ENCODE results near the gene WSB1. TPM values are rescaled to one million over a fixed set of nuclear protein-coding genes. Genes with fewer than 3 reads are reported as not detected.
"Not testable (repeated sequence)": the region's sequence is repeated elsewhere in the genome, so short reads cannot be mapped to it uniquely, and the experiment has no call there.

WSB1 gene
- total RNA-seq, 1 experiment from 2014 or later, result 81.1 TPM

- DNase-seq (ENCODE audit: low spot score), result no peak
These were observed 22.0 kb downstream of the WSB1 start for GRCh38 chr17:27315796-27316465.

- DNase-seq (ENCODE audit: low spot score), result no peak
These were observed 24.3 kb downstream of the WSB1 start for GRCh38 chr17:27318228-27318627.

GRCh38 chr17:27318633-27319032 is 24.7 kb downstream of the WSB1 start:
- DNase-seq (ENCODE audit: low spot score), result no peak

- peak; percentile 16 for DNase-seq (ENCODE audit: low spot score)
These were observed 25.8 kb downstream of the WSB1 start for GRCh38 chr17:27319541-27320221.

- no peak for DNase-seq (ENCODE audit: low spot score)
These were observed 26.3 kb downstream of the WSB1 start for GRCh38 chr17:27320222-27320560.

- no peak for DNase-seq (ENCODE audit: low spot score)
These were observed 27.5 kb downstream of the WSB1 start for GRCh38 chr17:27321372-27321771.

GRCh38 chr17:27322026-27322425 is 28.1 kb downstream of the WSB1 start:
- no peak for DNase-seq (ENCODE audit: low spot score)

GRCh38 chr17:27322690-27323508 is 29.0 kb downstream of the WSB1 start:
- no peak for DNase-seq (ENCODE audit: low spot score)

GRCh38 chr17:27323538-27324215 is 29.8 kb downstream of the WSB1 start:
- DNase-seq (ENCODE audit: low spot score), result peak; percentile 87

GRCh38 chr17:27324771-27325339 is 30.9 kb downstream of the WSB1 start:
- DNase-seq (ENCODE audit: low spot score), result no peak

GRCh38 chr17:27326051-27326450 is 32.1 kb downstream of the WSB1 start:
- no peak for DNase-seq (ENCODE audit: low spot score)

GRCh38 chr17:27326585-27326984 is 32.7 kb downstream of the WSB1 start:
- DNase-seq (ENCODE audit: low spot score), result no peak

- DNase-seq (ENCODE audit: low spot score), result no peak
These were observed 33.5 kb downstream of the WSB1 start for GRCh38 chr17:27327397-27327796.

GRCh38 chr17:27327871-27328270 is 34.0 kb downstream of the WSB1 start:
- no peak for DNase-seq (ENCODE audit: low spot score)

GRCh38 chr17:27328686-27329085 is 34.8 kb downstream of the WSB1 start:
- DNase-seq (ENCODE audit: low spot score), result not testable (repeated sequence)

- DNase-seq (ENCODE audit: low spot score), result no peak
These were observed 35.4 kb downstream of the WSB1 start for GRCh38 chr17:27329146-27329805.

- no peak for DNase-seq (ENCODE audit: low spot score)
These were observed 38.1 kb downstream of the WSB1 start for GRCh38 chr17:27332047-27332393.

GRCh38 chr17:27332485-27333409 is 38.8 kb downstream of the WSB1 start:
- DNase-seq (ENCODE audit: low spot score), result peak; percentile 99

- no peak for DNase-seq (ENCODE audit: low spot score)
These were observed 39.6 kb downstream of the WSB1 start for GRCh38 chr17:27333410-27333980.

GRCh38 chr17:27336184-27336583 is 42.3 kb downstream of the WSB1 start:
- no peak for DNase-seq (ENCODE audit: low spot score)
